ENCODE results near the gene EFCAB8.
A peak's percentile ranks its signal among the peaks of the same experiment; 100 is the strongest.

- TF ChIP-seq CTCF (conservative IDR thresholded peaks at IDR 0.05; ENCODE audit: low read depth, low read length), result peak; percentile 80
- no peak for TF ChIP-seq EZH2 (IDR thresholded peaks at IDR 0.05; ENCODE audit: low read length, unreplicated experiment)
- TF ChIP-seq EZH2phosphoT487 (IDR thresholded peaks at IDR 0.05; ENCODE audit: borderline replicate concordance, low read length), result no peak
These were observed 146.4 kb downstream of the EFCAB8 start for GRCh38 chr20:33005132-33005566.
